Ishikawa (cell line): ENCODE results near the gene GSS.

Experiments
- CEBPB ChIP-seq: IDR thresholded peaks from 2 replicates; pipeline ENCODE4 v1.6.1; 2012
- CREB1 ChIP-seq: IDR thresholded peaks from 2 replicates; pipeline ENCODE4 v1.6.1; 2012; ENCODE audit warnings: low read depth
- EGR1 ChIP-seq: IDR thresholded peaks from 2 replicates; pipeline ENCODE4 v1.6.1; 2012
- EP300 ChIP-seq: IDR thresholded peaks from 2 replicates; pipeline ENCODE4 v1.6.1; 2012; ENCODE audit warnings: borderline replicate concordance
- FOXM1 ChIP-seq: IDR thresholded peaks from 2 replicates; pipeline ENCODE4 v1.6.1; 2012; ENCODE audit warnings: low read depth, borderline replicate concordance
- MAX ChIP-seq: IDR thresholded peaks from 2 replicates; pipeline ENCODE4 v1.6.1; 2012
- NFIC ChIP-seq: IDR thresholded peaks from 2 replicates; pipeline ENCODE4 v1.6.1; 2012
- RAD21 ChIP-seq: IDR thresholded peaks from 2 replicates; pipeline ENCODE4 v1.6.1; 2012; ENCODE audit warnings: low read depth
- TAF1 ChIP-seq: IDR thresholded peaks from 2 replicates; pipeline ENCODE4 v1.6.1; 2012; ENCODE audit warnings: low read depth, mild to moderate bottlenecking
- TCF12 ChIP-seq: IDR thresholded peaks from 2 replicates; pipeline ENCODE4 v1.6.1; 2012; ENCODE audit warnings: low read depth
- TEAD4 ChIP-seq: IDR thresholded peaks from 2 replicates; pipeline ENCODE4 v1.6.1; 2012
- YY1 ChIP-seq: IDR thresholded peaks from 2 replicates; pipeline ENCODE4 v1.6.1; 2012; ENCODE audit warnings: low read depth
- TF ChIP-seq, protein P1 (sequence below): IDR thresholded peaks from 2 replicates; pipeline ENCODE4 v1.6.1; 2012
- TF ChIP-seq, protein P2 (sequence below): IDR thresholded peaks from 2 replicates; pipeline ENCODE4 v1.6.1; 2012; ENCODE audit warnings: low read depth, mild to moderate bottlenecking

DNA sequence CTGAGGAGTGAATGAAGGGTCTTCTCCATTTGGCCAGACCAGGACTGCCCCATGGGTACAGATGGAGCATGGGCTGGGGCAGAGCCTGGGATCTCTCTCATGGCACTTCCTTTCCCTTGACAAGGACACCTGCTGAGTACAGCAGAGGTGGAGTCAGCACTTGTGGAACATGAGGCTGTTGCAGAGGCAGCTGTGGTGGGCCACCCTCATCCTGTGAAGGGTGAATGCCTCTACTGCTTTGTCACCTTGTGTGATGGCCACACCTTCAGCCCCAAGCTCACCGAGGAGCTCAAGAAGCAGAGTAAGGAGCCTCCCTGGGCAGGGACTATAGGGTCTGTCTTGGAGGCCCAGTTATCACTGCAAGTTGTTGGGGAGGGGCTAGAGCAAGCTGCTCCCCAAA, 29.6 kb downstream of the GSS start:
- TF ChIP-seq TAF1 (no peak), CEBPB (no peak), NFIC (no peak), TEAD4 (no peak), EP300 (no peak), EGR1 (no peak), YY1 (no peak), FOXM1 (no peak), CREB1 (no peak), MAX (no peak), RAD21 (no peak), TCF12 (no peak)
- TF ChIP-seq, protein P1, sequence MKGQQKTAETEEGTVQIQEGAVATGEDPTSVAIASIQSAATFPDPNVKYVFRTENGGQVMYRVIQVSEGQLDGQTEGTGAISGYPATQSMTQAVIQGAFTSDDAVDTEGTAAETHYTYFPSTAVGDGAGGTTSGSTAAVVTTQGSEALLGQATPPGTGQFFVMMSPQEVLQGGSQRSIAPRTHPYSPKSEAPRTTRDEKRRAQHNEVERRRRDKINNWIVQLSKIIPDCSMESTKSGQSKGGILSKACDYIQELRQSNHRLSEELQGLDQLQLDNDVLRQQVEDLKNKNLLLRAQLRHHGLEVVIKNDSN: no peak
- TF ChIP-seq, protein P2, sequence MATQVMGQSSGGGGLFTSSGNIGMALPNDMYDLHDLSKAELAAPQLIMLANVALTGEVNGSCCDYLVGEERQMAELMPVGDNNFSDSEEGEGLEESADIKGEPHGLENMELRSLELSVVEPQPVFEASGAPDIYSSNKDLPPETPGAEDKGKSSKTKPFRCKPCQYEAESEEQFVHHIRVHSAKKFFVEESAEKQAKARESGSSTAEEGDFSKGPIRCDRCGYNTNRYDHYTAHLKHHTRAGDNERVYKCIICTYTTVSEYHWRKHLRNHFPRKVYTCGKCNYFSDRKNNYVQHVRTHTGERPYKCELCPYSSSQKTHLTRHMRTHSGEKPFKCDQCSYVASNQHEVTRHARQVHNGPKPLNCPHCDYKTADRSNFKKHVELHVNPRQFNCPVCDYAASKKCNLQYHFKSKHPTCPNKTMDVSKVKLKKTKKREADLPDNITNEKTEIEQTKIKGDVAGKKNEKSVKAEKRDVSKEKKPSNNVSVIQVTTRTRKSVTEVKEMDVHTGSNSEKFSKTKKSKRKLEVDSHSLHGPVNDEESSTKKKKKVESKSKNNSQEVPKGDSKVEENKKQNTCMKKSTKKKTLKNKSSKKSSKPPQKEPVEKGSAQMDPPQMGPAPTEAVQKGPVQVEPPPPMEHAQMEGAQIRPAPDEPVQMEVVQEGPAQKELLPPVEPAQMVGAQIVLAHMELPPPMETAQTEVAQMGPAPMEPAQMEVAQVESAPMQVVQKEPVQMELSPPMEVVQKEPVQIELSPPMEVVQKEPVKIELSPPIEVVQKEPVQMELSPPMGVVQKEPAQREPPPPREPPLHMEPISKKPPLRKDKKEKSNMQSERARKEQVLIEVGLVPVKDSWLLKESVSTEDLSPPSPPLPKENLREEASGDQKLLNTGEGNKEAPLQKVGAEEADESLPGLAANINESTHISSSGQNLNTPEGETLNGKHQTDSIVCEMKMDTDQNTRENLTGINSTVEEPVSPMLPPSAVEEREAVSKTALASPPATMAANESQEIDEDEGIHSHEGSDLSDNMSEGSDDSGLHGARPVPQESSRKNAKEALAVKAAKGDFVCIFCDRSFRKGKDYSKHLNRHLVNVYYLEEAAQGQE: no peak
